K562 (cell line): ENCODE data around the gene ITGAE. TPM values are rescaled to one million over a fixed set of nuclear protein-coding genes. Genes with fewer than 3 reads are reported as not detected.

ENCODE experiments used
- ATAC-seq: fragments of 200-7000 bp; cut with Tn5 transposase; 3 replicates; pipeline ENCODE4 v1.9.1; 2020; ENCODE audit warnings: moderate library complexity
- BruUV-seq: library from RNA; stranded (reverse); fragments of 400-500 nt; replicated peaks from 2 replicates; lab custom pipeline; 2021; lab: Mats Ljungman, UMichigan
- CTCF ChIA-PET: fragments of 300-600 bp; formaldehyde crosslinking; extraction: SDS; loops from one replicate; lab custom pipeline; 2021; ENCODE audit warnings: low intra/inter-chr PET ratio; lab: Yijun Ruan, JAX
- POLR2A ChIA-PET: fragments of 300-600, 350-650 bp; sonication (Branson Sonifier 250); formaldehyde crosslinking; extraction: SDS; loops from one replicate; lab custom pipeline; 2021; ENCODE audit warnings: antibody characterized with exemption, inconsistent platforms; lab: Yijun Ruan, JAX
- DNase-seq, 4 experiments: peaks; one replicate each; pipeline versions ENCODE4 v3.0.0 to v3.0.0-alpha.2; 2011 to 2018; ENCODE audit warnings: low spot score in 3 of 4, mixed read lengths in 3 of 4; ENCODE audit errors: extremely low read depth in 1 of 4
- FAIRE-seq: peaks from 2 replicates; lab custom pipeline; 2011; peaks lifted over from hg19 to GRCh38; lab: Jason Lieb, UNC
- H2AFZ ChIP-seq: 2 replicates; pipeline ENCODE4 v1.6.0; 2011; ENCODE audit warnings: low read depth, low read length, control low read depth, inconsistent platforms
- H3K27ac ChIP-seq: fragments of 200-600 bp; 3 replicates; pipeline ENCODE4 v1.8.0; 2011; ENCODE audit warnings: low read depth, mild to moderate bottlenecking, control low read depth, inconsistent platforms, low read length, moderate library complexity, mixed read lengths; ENCODE audit errors: extremely low read depth
- H3K27me3 ChIP-seq, 2 experiments: fragments of 300-600 bp in 1 of 2; 2 replicates in 1 of 2; 3 replicates in 1 of 2; pipeline versions ENCODE4 v1.6.0 to v1.8.0; 2011; ENCODE audit warnings: inconsistent platforms in 2 of 2, low read length in 2 of 2, mild to moderate bottlenecking in 1 of 2, mixed read lengths in 1 of 2, moderate library complexity in 1 of 2; ENCODE audit not compliant: control insufficient read depth in 2 of 2, insufficient read depth in 2 of 2
- H3K36me3 ChIP-seq: fragments of 300-600 bp; 3 replicates; pipeline ENCODE4 v1.8.0; 2011; ENCODE audit warnings: mild to moderate bottlenecking, low read length, inconsistent platforms; ENCODE audit not compliant: control insufficient read depth, insufficient read depth
- H3K4me1 ChIP-seq, 2 experiments: fragments of 200-600 bp in 1 of 2; replicated peaks in 1 of 2; 2 replicates in 1 of 2; 3 replicates in 1 of 2; pipeline versions ENCODE4 v1.5.1 to v1.8.0; 2011; ENCODE audit warnings: inconsistent platforms in 2 of 2, low read length in 2 of 2, mild to moderate bottlenecking in 1 of 2, mixed read lengths in 1 of 2, moderate library complexity in 1 of 2; ENCODE audit not compliant: control insufficient read depth in 2 of 2, insufficient read depth in 2 of 2
- H3K4me2 ChIP-seq: 2 replicates; pipeline ENCODE4 v1.6.1; 2011; ENCODE audit warnings: low read length, control low read depth, inconsistent platforms, mixed read lengths; ENCODE audit not compliant: insufficient read depth
- H3K4me3 ChIP-seq: fragments of 200-600 bp; sonication (generic), shearing (Covaris generic); 2 replicates; pipeline ENCODE4 v1.5.1; 2016; ENCODE audit warnings: control low read depth, inconsistent platforms
- H3K79me2 ChIP-seq: fragments of 200-600 bp; 3 replicates; pipeline ENCODE4 v1.8.0; 2011; ENCODE audit warnings: low read length, inconsistent platforms; ENCODE audit not compliant: control insufficient read depth, insufficient read depth
- H3K9ac ChIP-seq, 2 experiments: 2 replicates each; pipeline versions ENCODE4 v1.6.0 to v1.6.1; 2011; ENCODE audit warnings: low read depth in 2 of 2, low read length in 2 of 2, control low read depth in 1 of 2, inconsistent platforms in 1 of 2, mild to moderate bottlenecking in 1 of 2, mixed read lengths in 1 of 2; ENCODE audit not compliant: insufficient read depth in 1 of 2
- H3K9me1 ChIP-seq: one replicate; pipeline ENCODE4 v1.6.0; 2011; ENCODE audit warnings: inconsistent platforms, mild to moderate bottlenecking, low read length, moderate library complexity; ENCODE audit not compliant: control insufficient read depth, insufficient read depth
- H3K9me3 ChIP-seq: replicated peaks from 2 replicates; pipeline ENCODE4 v1.5.1; 2011; ENCODE audit warnings: low read depth, low read length, inconsistent platforms; ENCODE audit not compliant: control insufficient read depth, insufficient read depth
- H4K20me1 ChIP-seq: replicated peaks from 2 replicates; pipeline ENCODE4 v1.6.1; 2011; ENCODE audit warnings: low read length, inconsistent platforms, mixed read lengths; ENCODE audit not compliant: control insufficient read depth, insufficient read depth
- FIP1L1 ChIP-seq: fragments of 200-400 bp; formaldehyde crosslinking; IDR thresholded peaks from 2 replicates; pipeline ENCODE4 v1.6.1; 2018; ENCODE audit warnings: mild to moderate bottlenecking, low read depth, low read length; ENCODE audit not compliant: poor library complexity, severe bottlenecking
- HLTF ChIP-seq: fragments of 450-650 bp; IDR thresholded peaks from 2 replicates; pipeline ENCODE4 v1.6.1; 2016
- HNRNPL ChIP-seq: fragments of 200-400 bp; formaldehyde crosslinking; IDR thresholded peaks from 2 replicates; pipeline ENCODE4 v1.6.1; 2017; ENCODE audit warnings: low read depth, mild to moderate bottlenecking, low read length
- KAT7 ChIP-seq: sonication (generic); formaldehyde crosslinking; IDR thresholded peaks from 2 replicates; pipeline ENCODE4 v1.8.0; 2022; ENCODE audit warnings: missing genetic modification reagents, mild to moderate bottlenecking, borderline replicate concordance
- LARP7 ChIP-seq: fragments of 450-650 bp; IDR thresholded peaks from 2 replicates; pipeline ENCODE4 v1.6.1; 2016
- MED1 ChIP-seq: sonication (generic); formaldehyde crosslinking; IDR thresholded peaks from 2 replicates; pipeline ENCODE4 v1.8.1; 2023; ENCODE audit warnings: missing genetic modification reagents, borderline replicate concordance
- MYNN ChIP-seq, 2 experiments: sonication (generic); formaldehyde crosslinking in 1 of 2; IDR thresholded peaks; 2 replicates each; pipeline versions ENCODE4 v1.5.0 to v1.6.1; 2016 to 2020; ENCODE audit warnings: antibody characterized with exemption in 1 of 2, missing genetic modification reagents in 1 of 2
- PML ChIP-seq: IDR thresholded peaks from 2 replicates; pipeline ENCODE4 v1.6.1; 2012; ENCODE audit warnings: low read length, inconsistent platforms
- PURB ChIP-seq: sonication (generic); formaldehyde crosslinking; IDR thresholded peaks from 2 replicates; pipeline ENCODE4 v1.9.0; 2021; ENCODE audit warnings: low read depth, mild to moderate bottlenecking, missing genetic modification reagents
- RBM39 ChIP-seq: fragments of 200-400 bp; formaldehyde crosslinking; optimal IDR thresholded peaks from 2 replicates; pipeline ENCODE3; 2018; ENCODE audit warnings: low read depth, low read length
- RFX7 ChIP-seq: fragments of 250-450 bp; sonication (Bioruptor Pico); IDR thresholded peaks from 2 replicates; pipeline ENCODE4 v1.5.1; 2021; ENCODE audit warnings: mild to moderate bottlenecking
- SMAD1 ChIP-seq: fragments of 150-350 bp; IDR thresholded peaks from 2 replicates; pipeline ENCODE4 v1.6.1; 2014; ENCODE audit warnings: low read length, low read depth; ENCODE audit not compliant: partially characterized antibody
- SMAD4 ChIP-seq: fragments of 250-450 bp; sonication (Bioruptor Pico); conservative IDR thresholded peaks from 2 replicates; pipeline ENCODE4 v1.8.0; 2021; ENCODE audit warnings: inconsistent platforms, mild to moderate bottlenecking, moderate library complexity
- WGBS: fragments of 100-300 bp; shearing (Covaris generic); methylation state at CpG from one replicate; pipeline ENCODE4 v1.1.6; 2016; ENCODE audit warnings: low coverage, mixed read lengths; ENCODE audit not compliant: insufficient coverage; ENCODE audit errors: missing lambda C conversion rate; 5-methylcytosine and 5-hydroxymethylcytosine counted together
- in situ Hi-C: fragments of 300-500 bp; cut with MboI; formaldehyde crosslinking; loops from 4 replicates; pipeline ENCODE4 v1.15.0; 2018; ENCODE audit warnings: inconsistent platforms, mixed read lengths
- intact Hi-C: fragments of 100-400 bp; cut with micrococcal nuclease; formaldehyde crosslinking; loops from 2 replicates; pipeline ENCODE4 v1.14.2; 2022
- polyA plus RNA-seq, 8 experiments: library from polyadenylated mRNA; depleted of rRNA in 4 of 8; stranded (reverse) in 5 of 8; unstranded in 3 of 8; fragments of >200 nt; fragmentation: Nextera tagmentation in 2 of 8; fragmentation: Illumina TruSeq in 1 of 8; extraction: Ambion mirVana in 2 of 8; extraction: Trizol in 1 of 8; gene quantifications; 2 replicates each; pipeline versions ENCODE4 v1.2.1 to v1.2.3, GENCODE V29; 2011 to 2014; ENCODE audit warnings: inconsistent platforms in 1 of 8, missing spikeins in 1 of 8
- total RNA-seq, 7 experiments: library from RNA; depleted of rRNA in 6 of 7; stranded (reverse); fragments of >200 nt in 6 of 7; fragmentation: Illumina TruSeq in 2 of 7; extraction: Trizol in 2 of 7; gene quantifications; 2 replicates each; pipeline versions ENCODE4 v1.2.1 to v1.2.3, GENCODE V29; 2011 to 2021; ENCODE audit warnings: low replicate concordance in 1 of 7
- TF ChIP-seq, protein P1 (sequence below): fragments of 450-650 bp; conservative IDR thresholded peaks from 2 replicates; pipeline ENCODE4 v1.6.1; 2016; ENCODE audit warnings: missing genetic modification characterization, low read depth, mild to moderate bottlenecking, missing compliant biosample characterization, moderate library complexity
- TF ChIP-seq, protein P2 (sequence below): fragments of 250-450 bp; sonication (Bioruptor Pico); IDR thresholded peaks from 2 replicates; pipeline ENCODE4 v1.8.0; 2021; ENCODE audit warnings: borderline replicate concordance, mild to moderate bottlenecking, moderate library complexity; ENCODE audit not compliant: poor library complexity, severe bottlenecking

The ITGAE gene
- total and polyA plus RNA-seq, 9 of the 15 experiments (the other 6 are each of a cell fraction or from before 2014, with no cell fraction given): 14.8 to 160 (median 27.0) TPM

DNA sequence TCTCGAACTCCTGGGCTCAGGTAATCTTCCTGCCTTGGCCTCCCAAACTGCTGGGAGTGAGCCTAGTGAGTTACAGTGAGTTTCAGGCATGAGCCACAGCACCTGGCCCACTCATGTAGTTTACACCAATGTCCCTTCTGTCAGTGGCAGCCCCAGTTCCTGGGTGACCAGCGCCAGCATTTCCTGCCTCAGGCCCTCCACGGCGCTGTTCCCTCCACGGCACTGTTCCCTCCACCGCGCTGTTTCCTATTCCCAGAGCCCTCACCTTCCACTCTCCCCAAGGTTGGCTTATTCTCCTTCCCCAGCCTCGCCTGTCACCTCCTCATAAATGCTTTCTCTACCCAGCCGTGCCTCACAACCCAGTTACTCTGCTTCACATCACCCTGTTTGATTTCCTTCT, 32.6 kb downstream of the ITGAE start:
- no peaks in the 10 kb centered on the region for H4K20me1 ChIP-seq
- in situ Hi-C loops: no loop called here
- TF ChIP-seq MYNN (IDR thresholded peaks at IDR 0.05) (no peak), MYNN (CRISPR knock-in tag; IDR thresholded peaks at IDR 0.05) (no peak), FIP1L1 (no peak), SMAD4 (CRISPR knock-in tag) (no peak), RBM39 (no peak), KAT7 (CRISPR knock-in tag) (no peak), PML (no peak), HNRNPL (no peak), SMAD1 (no peak), RFX7 (CRISPR knock-in tag) (no peak), LARP7 (no peak), HLTF (no peak), MED1 (CRISPR knock-in tag) (no peak), PURB (CRISPR knock-in tag) (no peak)
- TF ChIP-seq, protein P1, sequence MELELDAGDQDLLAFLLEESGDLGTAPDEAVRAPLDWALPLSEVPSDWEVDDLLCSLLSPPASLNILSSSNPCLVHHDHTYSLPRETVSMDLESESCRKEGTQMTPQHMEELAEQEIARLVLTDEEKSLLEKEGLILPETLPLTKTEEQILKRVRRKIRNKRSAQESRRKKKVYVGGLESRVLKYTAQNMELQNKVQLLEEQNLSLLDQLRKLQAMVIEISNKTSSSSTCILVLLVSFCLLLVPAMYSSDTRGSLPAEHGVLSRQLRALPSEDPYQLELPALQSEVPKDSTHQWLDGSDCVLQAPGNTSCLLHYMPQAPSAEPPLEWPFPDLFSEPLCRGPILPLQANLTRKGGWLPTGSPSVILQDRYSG (tag): no peak
- TF ChIP-seq, protein P2, sequence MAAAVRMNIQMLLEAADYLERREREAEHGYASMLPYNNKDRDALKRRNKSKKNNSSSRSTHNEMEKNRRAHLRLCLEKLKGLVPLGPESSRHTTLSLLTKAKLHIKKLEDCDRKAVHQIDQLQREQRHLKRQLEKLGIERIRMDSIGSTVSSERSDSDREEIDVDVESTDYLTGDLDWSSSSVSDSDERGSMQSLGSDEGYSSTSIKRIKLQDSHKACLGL: no peak
- TF ChIP-seq, all 486 proteins: peak for 0
- no peaks in the 10 kb centered on the region for H3K9me3 ChIP-seq
- ATAC-seq (no peak), DNase-seq (no peak), FAIRE-seq (no peak)
- H3K79me2 ChIP-seq: no peaks in the 10 kb centered on the region
- 53% methylated on average over 9 of the region's 9 CpGs for WGBS
- H3K9ac ChIP-seq: no peak overlapping the region; a peak in 1 of 4 replicates
- intact Hi-C loops: no loop called here
- no TSS peak for BruUV-seq
- H3K4me2 ChIP-seq: no peak overlapping the region
- H3K27ac ChIP-seq: no peak overlapping the region
- H3K9me1 ChIP-seq: no peaks in the 10 kb centered on the region
- H2AFZ ChIP-seq: no peak overlapping the region
- no peak overlapping the region for H3K4me3 ChIP-seq
- no peaks in the 10 kb centered on the region for H3K27me3 ChIP-seq
- ChIA-PET POLR2A (no interaction called here), CTCF (no interaction called here)
- H3K36me3 ChIP-seq: no peaks in the 10 kb centered on the region
- H3K4me1 ChIP-seq: peaks cover 7% of the 10 kb centered on the region in 2 experiments; a peak in 3 of 5 replicates
